Skeletal muscle satellite cell (primary cell): Measurements from ENCODE around the gene MIDN.

ENCODE experiments used
- H3K27me3 ChIP-seq: 2 replicates; pipeline ENCODE4 v1.7.0; 2013; ENCODE audit warnings: low read length; ENCODE audit not compliant: control insufficient read depth, insufficient read depth
- H3K36me3 ChIP-seq: 2 replicates; pipeline ENCODE4 v1.7.0; 2013; ENCODE audit warnings: mild to moderate bottlenecking, control low read depth, low read length; ENCODE audit not compliant: insufficient read depth
- H3K4me1 ChIP-seq: 2 replicates; pipeline ENCODE4 v1.7.0; 2013; ENCODE audit warnings: low read length; ENCODE audit not compliant: control insufficient read depth, insufficient read depth
- H3K4me2 ChIP-seq: 2 replicates; pipeline ENCODE4 v1.7.0; 2013; ENCODE audit warnings: mild to moderate bottlenecking, low read length
- H3K4me3 ChIP-seq: 2 replicates; pipeline ENCODE4 v1.7.0; 2013; ENCODE audit warnings: low read length
- H3K9ac ChIP-seq: 2 replicates; pipeline ENCODE4 v1.7.0; 2013; ENCODE audit warnings: mild to moderate bottlenecking, low read depth, low read length, moderate library complexity
- H3K9me3 ChIP-seq: replicated peaks from 2 replicates; pipeline ENCODE4 v1.7.0; 2013; ENCODE audit warnings: mild to moderate bottlenecking, control low read depth, low read length

MIDN gene

GRCh38 chr19:1278713-1279660 lies 30.6 kb downstream of the MIDN start:
- H3K9ac ChIP-seq, result no peak overlapping the region

GRCh38 chr19:1279782-1280341 lies 31.5 kb downstream of the MIDN start:
- H3K4me2 ChIP-seq, result no peak overlapping the region

More at GRCh38 chr19:1278713-1279660, 30.6 kb downstream of the MIDN start:
- Histone ChIP-seq H3K4me1 (peaks cover 23% of the 10 kb centered on the region), H3K4me2 (no peak overlapping the region), H3K36me3 (peaks cover 33% of the 10 kb centered on the region), H3K9me3 (no peaks in the 10 kb centered on the region), H3K4me3 (no peak overlapping the region), H3K27me3 (peaks cover 13% of the 10 kb centered on the region)

GRCh38 chr19:1280636-1281568 lies 32.5 kb downstream of the MIDN start:
- Histone ChIP-seq H3K4me2 (no peak overlapping the region), H3K4me1 (peaks cover 10% of the 10 kb centered on the region), H3K36me3 (peaks cover 22% of the 10 kb centered on the region), H3K4me3 (no peak overlapping the region), H3K9me3 (no peaks in the 10 kb centered on the region), H3K9ac (no peak overlapping the region), H3K27me3 (peaks cover 29% of the 10 kb centered on the region)

More at GRCh38 chr19:1279782-1280341, 31.5 kb downstream of the MIDN start:
- Histone ChIP-seq H3K9ac (no peak overlapping the region), H3K4me1 (peaks cover 15% of the 10 kb centered on the region), H3K36me3 (peaks cover 25% of the 10 kb centered on the region), H3K9me3 (no peaks in the 10 kb centered on the region), H3K27me3 (peaks cover 22% of the 10 kb centered on the region), H3K4me3 (no peak overlapping the region)

- Histone ChIP-seq H3K27me3 (peaks cover 33% of the 10 kb centered on the region), H3K9me3 (no peaks in the 10 kb centered on the region), H3K4me2 (no peak overlapping the region), H3K4me1 (peaks cover 2% of the 10 kb centered on the region), H3K36me3 (peaks cover 22% of the 10 kb centered on the region), H3K9ac (no peak overlapping the region), H3K4me3 (no peak overlapping the region)
These were observed 33.3 kb downstream of the MIDN start for GRCh38 chr19:1281569-1282287.

GRCh38 chr19:1282588-1283206 lies 34.3 kb downstream of the MIDN start:
- Histone ChIP-seq H3K27me3 (peaks cover 42% of the 10 kb centered on the region), H3K9ac (no peak overlapping the region), H3K4me3 (no peak overlapping the region), H3K4me2 (no peak overlapping the region), H3K4me1 (no peaks in the 10 kb centered on the region), H3K9me3 (no peaks in the 10 kb centered on the region), H3K36me3 (peaks cover 16% of the 10 kb centered on the region)

- Histone ChIP-seq H3K9me3 (no peaks in the 10 kb centered on the region), H3K27me3 (peaks cover 48% of the 10 kb centered on the region), H3K9ac (no peak overlapping the region), H3K36me3 (peaks cover 16% of the 10 kb centered on the region), H3K4me3 (no peak overlapping the region), H3K4me2 (no peak overlapping the region), H3K4me1 (no peaks in the 10 kb centered on the region)
These were observed 35.0 kb downstream of the MIDN start for GRCh38 chr19:1283207-1283916.

GRCh38 chr19:1283917-1284292 lies 35.5 kb downstream of the MIDN start:
- no peak overlapping the region for H3K4me2 ChIP-seq
- H3K4me1 ChIP-seq, result no peaks in the 10 kb centered on the region
- no peak overlapping the region for H3K9ac ChIP-seq
- peaks cover 12% of the 10 kb centered on the region for H3K36me3 ChIP-seq
- H3K4me3 ChIP-seq, result no peak overlapping the region
- H3K9me3 ChIP-seq, result no peaks in the 10 kb centered on the region
- H3K27me3 ChIP-seq, result peaks cover 51% of the 10 kb centered on the region

GRCh38 chr19:1284293-1284978 lies 36.1 kb downstream of the MIDN start:
- no peak overlapping the region for H3K4me3 ChIP-seq
- H3K9ac ChIP-seq, result no peak overlapping the region
- H3K9me3 ChIP-seq, result no peaks in the 10 kb centered on the region
- H3K4me1 ChIP-seq, result no peaks in the 10 kb centered on the region
- H3K4me2 ChIP-seq, result no peak overlapping the region
- peaks cover 56% of the 10 kb centered on the region for H3K27me3 ChIP-seq
- peaks cover 7% of the 10 kb centered on the region for H3K36me3 ChIP-seq

GRCh38 chr19:1284979-1285736 lies 36.8 kb downstream of the MIDN start:
- peaks cover 2% of the 10 kb centered on the region for H3K36me3 ChIP-seq
- no peaks in the 10 kb centered on the region for H3K4me1 ChIP-seq
- no peak overlapping the region for H3K4me3 ChIP-seq
- H3K27me3 ChIP-seq, result peaks cover 57% of the 10 kb centered on the region
- H3K9me3 ChIP-seq, result no peaks in the 10 kb centered on the region
- H3K9ac ChIP-seq, result no peak overlapping the region
- H3K4me2 ChIP-seq, result no peak overlapping the region
